ENCODE data around the gene IGF1R. TPM values are rescaled to one million over a fixed set of nuclear protein-coding genes. Genes with fewer than 3 reads are reported as not detected.

The IGF1R gene
- total and polyA plus RNA-seq, 8 donors, result 8.1 to 50.3 (median 36.0) TPM

DNA sequence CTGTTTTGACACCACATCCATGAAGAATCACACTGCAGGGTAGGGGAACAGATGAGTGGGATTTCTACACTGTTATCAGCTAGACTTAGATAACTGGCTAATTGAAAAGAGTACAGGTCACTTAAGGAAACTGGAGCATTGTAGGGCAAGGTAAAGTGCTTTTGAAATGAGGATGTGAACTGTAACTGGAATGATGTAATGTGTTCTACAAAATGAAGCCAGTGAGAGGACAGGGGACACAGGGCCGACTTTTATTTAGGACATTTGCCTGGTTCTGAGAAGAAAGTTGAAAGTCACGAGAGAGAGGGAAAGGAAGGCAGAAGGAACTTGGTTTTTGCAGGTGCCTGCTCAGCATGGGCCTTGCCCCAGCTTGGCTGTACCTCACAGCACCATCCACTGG lies 50.5 kb downstream of the IGF1R start:
- TF ChIP-seq CTCF (IDR thresholded peaks at IDR 0.05), result no peak
- H3K27me3 ChIP-seq, result no peaks in the 10 kb centered on the region
- H3K4me3 ChIP-seq, result no peak overlapping the region
- H3K4me1 ChIP-seq, result peaks cover 0 to 15% (median 8%) of the 10 kb centered on the region in 3 donors
- no peak for FAIRE-seq
- intact Hi-C loops (cut with DNase I), result no loop called here
- no peaks in the 10 kb centered on the region for H3K9me3 ChIP-seq
- no peak for DNase-seq
- 67 to 78% methylated on average over 2 of the region's 2 CpGs for WGBS, 2 donors
- peak in 1 of 4 donors; percentile 16 for ATAC-seq
- H3K27ac ChIP-seq, result no peak overlapping the region
- H3K36me3 ChIP-seq, result no peaks in the 10 kb centered on the region

- TF ChIP-seq CTCF (IDR thresholded peaks at IDR 0.05), result no peak
- WGBS, 2 donors, result 43 to 45% methylated on average over 11 of the region's 11 CpGs
- H3K27me3 ChIP-seq, result no peaks in the 10 kb centered on the region
- intact Hi-C loops (cut with DNase I), result no loop called here
- no peak overlapping the region for H3K4me3 ChIP-seq
- H3K36me3 ChIP-seq, result no peaks in the 10 kb centered on the region
- H3K9me3 ChIP-seq, result no peaks in the 10 kb centered on the region
- H3K4me1 ChIP-seq, result peaks cover 0 to 15% (median 8%) of the 10 kb centered on the region in 3 donors
- H3K27ac ChIP-seq, result no peak overlapping the region
- ATAC-seq (peak in 2 of 4 donors; percentile 11 to 25), FAIRE-seq (no peak), DNase-seq (no peak)
Observed at GRCh38 chr15:98699591-98700424, 51.5 kb downstream of the IGF1R start.

DNA sequence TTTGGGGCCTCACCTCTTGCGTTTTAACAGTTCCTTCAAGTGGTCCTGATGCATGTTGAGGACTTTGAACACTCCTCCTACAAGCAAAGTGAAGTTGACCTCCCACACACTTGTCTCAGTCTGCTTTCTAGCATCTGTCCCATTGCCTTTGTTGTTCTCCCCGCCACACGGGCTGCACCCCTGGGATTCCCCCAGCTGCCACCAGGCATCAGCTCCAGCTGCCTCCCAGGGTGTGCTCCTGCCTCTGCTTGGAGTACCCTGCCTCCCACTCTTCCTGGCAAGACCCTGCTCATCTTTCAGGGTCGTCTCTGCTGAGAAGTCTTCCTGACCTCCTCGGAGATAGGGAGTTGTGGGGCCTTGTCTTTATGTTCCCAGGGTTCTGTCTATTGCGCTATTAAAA lies 52.2 kb downstream of the IGF1R start:
- Histone ChIP-seq H3K27me3 (no peaks in the 10 kb centered on the region), H3K9me3 (no peaks in the 10 kb centered on the region), H3K36me3 (no peaks in the 10 kb centered on the region), H3K4me3 (no peak overlapping the region), H3K27ac (no peak overlapping the region), H3K4me1 (peaks cover 0 to 15% (median 8%) of the 10 kb centered on the region in 3 donors)
- intact Hi-C loops (cut with DNase I), result no loop called here
- FAIRE-seq, result no peak
- peak in 2 of 4 donors; percentile 17 to 18 for ATAC-seq
- DNase-seq, result no peak
- TF ChIP-seq CTCF (IDR thresholded peaks at IDR 0.05), result no peak
- 64 to 66% methylated on average over 6 of the region's 6 CpGs for WGBS, 2 donors

DNA sequence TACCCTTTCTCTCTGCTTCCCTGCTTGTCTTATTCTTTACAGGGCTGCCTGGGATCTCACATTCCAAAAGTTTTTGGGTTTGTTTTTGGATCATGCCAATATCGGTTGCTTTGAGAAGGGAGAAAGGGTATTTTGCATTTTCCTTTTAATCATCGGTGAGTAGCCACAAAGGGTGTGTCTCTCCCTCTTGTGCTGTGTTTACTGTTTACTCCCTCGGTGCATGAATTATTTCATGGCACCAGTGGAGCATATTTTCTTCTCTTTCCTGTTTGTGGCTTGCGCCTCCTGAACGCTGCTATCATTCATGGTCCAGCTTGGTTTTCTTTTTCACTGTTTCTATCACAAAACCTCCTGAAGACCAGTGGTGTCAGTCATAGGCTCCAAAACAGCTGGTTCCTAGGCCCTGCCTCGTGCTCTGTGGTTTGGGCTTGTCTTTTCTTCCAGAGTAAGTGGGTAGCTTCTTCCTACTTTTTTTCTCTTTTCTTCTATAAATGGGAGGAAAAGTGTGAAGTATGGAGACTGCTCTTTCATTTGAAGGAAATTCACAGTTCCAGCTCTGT lies 54.9 kb downstream of the IGF1R start:
- ATAC-seq (no peak), FAIRE-seq (no peak), DNase-seq (no peak)
- Histone ChIP-seq H3K9me3 (no peaks in the 10 kb centered on the region), H3K4me1 (peaks cover 0 to 14% (median 10%) of the 10 kb centered on the region in 3 donors), H3K27ac (no peak overlapping the region), H3K4me3 (no peak overlapping the region), H3K36me3 (peaks cover 0 to 7% (median 0%) of the 10 kb centered on the region in 3 donors), H3K27me3 (no peaks in the 10 kb centered on the region)
- 74% methylated on average over 6 of the region's 6 CpGs for WGBS, 2 donors
- no peak for TF ChIP-seq CTCF (IDR thresholded peaks at IDR 0.05)
- intact Hi-C loops (cut with DNase I), result no loop called here

DNA sequence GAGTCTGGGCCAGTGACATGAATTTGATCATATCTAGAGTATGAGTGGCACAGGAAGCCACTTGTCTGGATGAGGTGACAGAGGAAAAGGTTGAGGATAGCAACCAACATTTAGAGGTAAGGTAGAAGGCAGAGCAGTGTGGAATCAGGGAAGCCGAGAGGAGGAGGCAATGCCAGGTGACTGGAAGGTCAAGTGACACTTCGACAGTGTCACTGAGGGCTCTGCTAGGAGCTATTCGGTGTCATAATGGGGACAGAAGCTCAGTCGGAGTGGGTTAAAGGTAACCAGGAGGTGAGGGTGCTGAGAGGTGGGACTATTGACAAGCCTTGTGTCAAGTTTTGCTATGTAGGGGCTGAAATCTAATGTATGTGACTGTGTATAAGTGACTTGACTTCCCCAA lies 56.7 kb downstream of the IGF1R start:
- intact Hi-C loops (cut with DNase I), result no loop called here
- H3K27ac ChIP-seq, result no peak overlapping the region
- no peaks in the 10 kb centered on the region for H3K9me3 ChIP-seq
- peaks cover 0 to 7% (median 0%) of the 10 kb centered on the region in 3 donors for H3K36me3 ChIP-seq
- FAIRE-seq, result no peak
- TF ChIP-seq CTCF (IDR thresholded peaks at IDR 0.05), result no peak
- no peaks in the 10 kb centered on the region for H3K27me3 ChIP-seq
- DNase-seq, result no peak
- no peak overlapping the region for H3K4me3 ChIP-seq
- peaks cover under 1 to 19% (median 12%) of the 10 kb centered on the region in 3 donors for H3K4me1 ChIP-seq
- 88 to 90% methylated on average over 4 of the region's 4 CpGs for WGBS, 2 donors
- ATAC-seq, result no peak

Measured in pancreas (tissue), 10 donors.